K562 (cell line): ENCODE results near the gene PRKAR2B. TPM values are rescaled to one million over a fixed set of nuclear protein-coding genes. Genes with fewer than 3 reads are reported as not detected.

Source experiments
- ARNT ChIP-seq, 2 experiments: fragments of 450-650 bp; IDR thresholded peaks; 2 replicates each; pipeline ENCODE4 v1.6.1; 2016; ENCODE audit warnings: mild to moderate bottlenecking in 1 of 2
- BMI1 ChIP-seq: fragments of 150-350 bp; IDR thresholded peaks from 2 replicates; pipeline ENCODE4 v1.6.1; 2014; ENCODE audit warnings: low read length
- CBX3 ChIP-seq, 2 experiments: IDR thresholded peaks; 1 replicate in 1 of 2; 2 replicates in 1 of 2; pipeline ENCODE4 v1.6.1; 2012; ENCODE audit warnings: inconsistent platforms in 2 of 2, low read length in 2 of 2, borderline replicate concordance in 1 of 2, control low read depth in 1 of 2
- ESRRB ChIP-seq: fragments of 250-450 bp; sonication (Bioruptor Pico); IDR thresholded peaks from 2 replicates; pipeline ENCODE4 v1.5.0; 2020; ENCODE audit warnings: mild to moderate bottlenecking, moderate library complexity, borderline replicate concordance
- ETV1 ChIP-seq: fragments of 450-650 bp; conservative IDR thresholded peaks from 2 replicates; pipeline ENCODE4 v1.6.1; 2016; ENCODE audit warnings: missing genetic modification characterization, control low read depth, low read depth, missing compliant biosample characterization
- FOXK2 ChIP-seq, 2 experiments: fragments of 450-650 bp; IDR thresholded peaks in 1 of 2; conservative IDR thresholded peaks in 1 of 2; 2 replicates each; pipeline ENCODE4 v1.6.1; 2016; ENCODE audit warnings: low read depth in 2 of 2, mild to moderate bottlenecking in 1 of 2
- GTF2F1 ChIP-seq: IDR thresholded peaks from 2 replicates; pipeline ENCODE4 v1.6.1; 2011; ENCODE audit warnings: low read depth, low read length, improper control_type of control experiment
- HLTF ChIP-seq: fragments of 450-650 bp; IDR thresholded peaks from 2 replicates; pipeline ENCODE4 v1.6.1; 2016
- MTA2 ChIP-seq: fragments of 450-650 bp; IDR thresholded peaks from 2 replicates; pipeline ENCODE4 v1.6.1; 2016; ENCODE audit warnings: low read depth
- NFIC ChIP-seq: fragments of 450-650 bp; IDR thresholded peaks from 2 replicates; pipeline ENCODE4 v1.6.1; 2017; ENCODE audit warnings: mild to moderate bottlenecking, inconsistent platforms
- POLR2B ChIP-seq: fragments of 450-650 bp; IDR thresholded peaks from 2 replicates; pipeline ENCODE4 v1.6.1; 2018; ENCODE audit warnings: low read depth; ENCODE audit not compliant: partially characterized antibody
- RBBP5 ChIP-seq: fragments of 200-600 bp; sonication (generic); IDR thresholded peaks from 2 replicates; pipeline ENCODE4 v1.6.1; 2012; ENCODE audit warnings: borderline replicate concordance, mild to moderate bottlenecking, low read length, control low read depth, inconsistent platforms; ENCODE audit not compliant: insufficient read depth, poor library complexity, severe bottlenecking
- SAFB ChIP-seq: fragments of 200-400 bp; formaldehyde crosslinking; IDR thresholded peaks from 2 replicates; pipeline ENCODE4 v1.6.1; 2017; ENCODE audit warnings: low read depth, low read length, borderline replicate concordance
- SRSF1 ChIP-seq: fragments of 200-400 bp; formaldehyde crosslinking; IDR thresholded peaks from 2 replicates; pipeline ENCODE4 v1.6.1; 2017; ENCODE audit warnings: mild to moderate bottlenecking, low read depth, low read length, moderate library complexity
- TAF7 ChIP-seq: fragments of 450-650 bp; IDR thresholded peaks from 2 replicates; pipeline ENCODE4 v1.6.1; 2016; ENCODE audit warnings: missing genetic modification characterization, missing compliant biosample characterization
- TEAD1 ChIP-seq, 2 experiments: fragments of 450-650 bp in 1 of 2; sonication (generic) in 1 of 2; formaldehyde crosslinking; IDR thresholded peaks; 2 replicates each; pipeline versions ENCODE4 v1.4.0 to v1.8.0; 2020 to 2022; ENCODE audit warnings: mild to moderate bottlenecking in 2 of 2, missing genetic modification reagents in 1 of 2
- ZFP36 ChIP-seq: fragments of 150-350 bp; IDR thresholded peaks from 2 replicates; pipeline ENCODE4 v1.6.1; 2018; ENCODE audit warnings: low read length, low read depth; ENCODE audit not compliant: partially characterized antibody
- ZKSCAN1 ChIP-seq: fragments of 150-350 bp; IDR thresholded peaks from 2 replicates; pipeline ENCODE4 v1.6.1; 2016; ENCODE audit warnings: low read depth, low read length
- ZNF253 ChIP-seq: fragments of 250-450 bp; sonication (Bioruptor Pico); conservative IDR thresholded peaks from 2 replicates; pipeline ENCODE4 v1.6.1; 2021; ENCODE audit warnings: mild to moderate bottlenecking
- ZNF274 ChIP-seq: IDR thresholded peaks from 2 replicates; pipeline ENCODE4 v1.6.1; 2011; ENCODE audit warnings: low read depth, mild to moderate bottlenecking, low read length, moderate library complexity, borderline replicate concordance
- ZNF551 ChIP-seq: fragments of 250-450 bp; sonication (Bioruptor Pico); IDR thresholded peaks from 2 replicates; pipeline ENCODE4 v1.5.0; 2021; ENCODE audit warnings: mild to moderate bottlenecking, moderate library complexity
- ZNF561 ChIP-seq: fragments of 450-650 bp; formaldehyde crosslinking; conservative IDR thresholded peaks from 2 replicates; pipeline ENCODE4 v1.4.0; 2020; ENCODE audit warnings: mild to moderate bottlenecking, moderate library complexity
- ZNF583 ChIP-seq: fragments of 250-450 bp; sonication (Bioruptor Pico); IDR thresholded peaks from 2 replicates; pipeline ENCODE4 v1.4.0; 2020
- ZNF584 ChIP-seq: fragments of 200-800 bp; sonication (Bioruptor generic); IDR thresholded peaks from 2 replicates; pipeline ENCODE4 v1.6.1; 2016; ENCODE audit warnings: low read depth, mild to moderate bottlenecking, missing genetic modification characterization, missing compliant biosample characterization
- ZNF668 ChIP-seq: fragments of 250-450 bp; sonication (Bioruptor Pico); IDR thresholded peaks from 2 replicates; pipeline ENCODE4 v1.8.0; 2022; ENCODE audit warnings: mild to moderate bottlenecking, inconsistent platforms
- ZSCAN29 ChIP-seq: fragments of 450-650 bp; IDR thresholded peaks from 2 replicates; pipeline ENCODE4 v1.6.1; 2017
- polyA plus RNA-seq, 8 experiments: library from polyadenylated mRNA; depleted of rRNA in 4 of 8; stranded (reverse) in 5 of 8; unstranded in 3 of 8; fragments of >200 nt; fragmentation: Nextera tagmentation in 2 of 8; fragmentation: Illumina TruSeq in 1 of 8; extraction: Ambion mirVana in 2 of 8; extraction: Trizol in 1 of 8; gene quantifications; 2 replicates each; pipeline versions ENCODE4 v1.2.1 to v1.2.3, GENCODE V29; 2011 to 2014; ENCODE audit warnings: inconsistent platforms in 1 of 8, missing spikeins in 1 of 8
- total RNA-seq, 7 experiments: library from RNA; depleted of rRNA in 6 of 7; stranded (reverse); fragments of >200 nt in 6 of 7; fragmentation: Illumina TruSeq in 2 of 7; extraction: Trizol in 2 of 7; gene quantifications; 2 replicates each; pipeline versions ENCODE4 v1.2.1 to v1.2.3, GENCODE V29; 2011 to 2021; ENCODE audit warnings: low replicate concordance in 1 of 7
- TF ChIP-seq, protein P1 (sequence below): fragments of 250-450 bp; sonication (Bioruptor Pico); IDR thresholded peaks from 2 replicates; pipeline ENCODE4 v1.8.0; 2021; ENCODE audit warnings: borderline replicate concordance, mild to moderate bottlenecking, moderate library complexity; ENCODE audit not compliant: poor library complexity, severe bottlenecking
- TF ChIP-seq, protein P2 (sequence below): fragments of 200-800 bp; sonication (Bioruptor generic); IDR thresholded peaks from 2 replicates; pipeline ENCODE4 v1.6.1; 2017; ENCODE audit warnings: missing genetic modification characterization, missing compliant biosample characterization

The PRKAR2B gene
- total and polyA plus RNA-seq, 9 of the 15 experiments (the other 6 are each of a cell fraction or from before 2014, with no cell fraction given) = 59.0 to 173 (median 129) TPM

DNA sequence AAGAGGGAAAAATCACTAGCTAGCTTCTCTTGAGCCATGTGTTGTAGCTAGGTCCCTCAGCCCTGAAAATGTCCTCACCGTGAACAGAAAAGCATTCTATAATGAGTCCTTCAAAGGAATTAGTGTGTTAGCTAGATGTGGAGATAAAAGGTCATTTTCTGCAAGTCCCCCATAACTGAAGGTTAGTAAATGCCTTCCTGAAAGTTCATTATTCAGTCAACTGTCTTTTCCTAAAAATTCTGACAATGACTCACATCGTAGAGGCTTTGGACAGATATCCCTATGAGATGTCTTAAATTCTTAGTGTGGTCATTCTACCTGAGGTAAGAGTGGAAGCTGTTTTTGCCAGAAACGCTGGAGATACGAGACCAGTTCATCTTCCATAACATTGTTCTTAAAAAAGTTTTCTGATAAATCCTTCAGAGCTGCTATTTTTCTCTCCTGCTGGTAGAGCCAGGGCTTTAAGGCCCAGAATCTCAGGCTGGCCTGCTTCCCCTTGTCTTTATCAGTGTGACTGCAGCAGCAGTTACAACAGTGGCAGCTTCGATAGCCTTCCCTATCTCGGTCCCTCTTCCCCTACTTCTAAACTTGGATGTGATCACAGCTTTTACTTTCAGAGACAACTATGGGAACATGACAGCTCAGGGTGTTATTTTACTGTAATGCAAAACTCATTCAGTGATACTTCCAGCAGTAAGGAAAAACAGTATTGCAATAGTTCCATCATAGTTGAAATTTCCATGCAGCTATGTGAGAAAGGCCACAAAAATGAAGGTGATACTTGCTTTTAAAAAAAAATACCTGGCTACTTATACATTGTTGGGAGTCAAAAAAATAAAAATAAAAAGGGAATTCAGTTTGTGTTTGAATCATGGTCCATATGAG lies 37.3 kb upstream of the PRKAR2B start (continued):
- TF ChIP-seq ZNF561 (CRISPR knock-in tag) (no peak), FOXK2 (conservative IDR thresholded peaks at IDR 0.05 in 1 of 2, IDR thresholded peaks at IDR 0.05 in 1 of 2; ENCODE audit: low read depth in 2 of 2) (peak; percentile 68 to 72), ZNF253 (CRISPR knock-in tag) (no peak), ZNF583 (CRISPR knock-in tag) (0 out of 2 replicates have a peak, but pooled peaks have one; percentile 81), ZNF668 (CRISPR knock-in tag) (peak; percentile 69; the same call in 1 of the 2 replicates), MTA2 (peak; percentile 98), POLR2B (peak; percentile 20), ZFP36 (peak; percentile 51), CBX3 (IDR thresholded peaks at IDR 0.05; ENCODE audit: borderline replicate concordance in 1 of 2, low read length in 2 of 2) (peak in 1 of 2 experiments; percentile 86; a peak in 1 of 3 replicates), RBBP5 (peak; percentile 71), NFIC (peak; percentile 97), GTF2F1 (peak; percentile 70; the same call in 1 of the 2 replicates), ZNF584 (CRISPR knock-in tag) (peak; percentile 85), HLTF (peak; percentile 87), ARNT (IDR thresholded peaks at IDR 0.05) (peak; percentile 94 to 99), ZSCAN29 (no peak), BMI1 (peak; percentile 54; the same call in 1 of the 2 replicates), TEAD1 (CRISPR knock-in tag; IDR thresholded peaks at IDR 0.05) (peak in 1 of 2 experiments; percentile 81; a peak in 2 of 4 replicates), ZNF274 (peak; percentile 68; the same call in 1 of the 2 replicates), ZKSCAN1 (peak; percentile 85), SRSF1 (no peak), TAF7 (tag) (peak; percentile 40; the same call in 1 of the 2 replicates), SAFB (no peak), ZNF551 (CRISPR knock-in tag) (peak; percentile 69; the same call in 1 of the 2 replicates), ETV1 (tag) (peak; percentile 96), ESRRB (CRISPR knock-in tag) (no peak)
- TF ChIP-seq, protein P1, sequence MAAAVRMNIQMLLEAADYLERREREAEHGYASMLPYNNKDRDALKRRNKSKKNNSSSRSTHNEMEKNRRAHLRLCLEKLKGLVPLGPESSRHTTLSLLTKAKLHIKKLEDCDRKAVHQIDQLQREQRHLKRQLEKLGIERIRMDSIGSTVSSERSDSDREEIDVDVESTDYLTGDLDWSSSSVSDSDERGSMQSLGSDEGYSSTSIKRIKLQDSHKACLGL (CRISPR knock-in tag) = no peak
- TF ChIP-seq, protein P2, sequence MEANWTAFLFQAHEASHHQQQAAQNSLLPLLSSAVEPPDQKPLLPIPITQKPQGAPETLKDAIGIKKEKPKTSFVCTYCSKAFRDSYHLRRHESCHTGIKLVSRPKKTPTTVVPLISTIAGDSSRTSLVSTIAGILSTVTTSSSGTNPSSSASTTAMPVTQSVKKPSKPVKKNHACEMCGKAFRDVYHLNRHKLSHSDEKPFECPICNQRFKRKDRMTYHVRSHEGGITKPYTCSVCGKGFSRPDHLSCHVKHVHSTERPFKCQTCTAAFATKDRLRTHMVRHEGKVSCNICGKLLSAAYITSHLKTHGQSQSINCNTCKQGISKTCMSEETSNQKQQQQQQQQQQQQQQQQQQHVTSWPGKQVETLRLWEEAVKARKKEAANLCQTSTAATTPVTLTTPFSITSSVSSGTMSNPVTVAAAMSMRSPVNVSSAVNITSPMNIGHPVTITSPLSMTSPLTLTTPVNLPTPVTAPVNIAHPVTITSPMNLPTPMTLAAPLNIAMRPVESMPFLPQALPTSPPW = peak; percentile 70
